HepG2 (cell line): ENCODE data around the gene PADI2. TPM values are rescaled to one million over a fixed set of nuclear protein-coding genes. Genes with fewer than 3 reads are reported as not detected.
A peak's percentile ranks its signal among the peaks of the same experiment; 100 is the strongest.

Experiments
- CEBPG ChIP-seq: IDR thresholded peaks from 2 replicates; pipeline ENCODE4 v1.6.1; 2016
- FOXK1 ChIP-seq: sonication (generic); formaldehyde crosslinking; IDR thresholded peaks from 2 replicates; pipeline ENCODE4 v1.4.0; 2020; ENCODE audit warnings: low read depth, missing genetic modification reagents, borderline replicate concordance
- JUND ChIP-seq: sonication (generic); formaldehyde crosslinking; IDR thresholded peaks from 2 replicates; pipeline ENCODE4 v1.8.0; 2022; ENCODE audit warnings: mild to moderate bottlenecking, missing genetic modification reagents
- KDM5A ChIP-seq: fragments of 200-600 bp; sonication (generic); IDR thresholded peaks from 2 replicates; pipeline ENCODE4 v1.7.0; 2018; ENCODE audit warnings: antibody characterized with exemption, mild to moderate bottlenecking, low read length, borderline replicate concordance
- KDM5B ChIP-seq: sonication (generic); formaldehyde crosslinking; IDR thresholded peaks from 2 replicates; pipeline ENCODE4 v1.4.0; 2020; ENCODE audit warnings: missing genetic modification reagents, mild to moderate bottlenecking, borderline replicate concordance
- MED13 ChIP-seq: sonication (generic); formaldehyde crosslinking; IDR thresholded peaks from 2 replicates; pipeline ENCODE4 v1.5.0; 2020; ENCODE audit warnings: missing genetic modification reagents
- MYC ChIP-seq: sonication (generic); formaldehyde crosslinking; IDR thresholded peaks from 2 replicates; pipeline ENCODE4 v1.9.0; 2021; ENCODE audit warnings: missing genetic modification reagents, borderline replicate concordance
- NAIF1 ChIP-seq: sonication (generic); formaldehyde crosslinking; IDR thresholded peaks from 2 replicates; pipeline ENCODE4 v1.5.0; 2020; ENCODE audit warnings: mild to moderate bottlenecking, missing genetic modification reagents, borderline replicate concordance
- RNF2 ChIP-seq: fragments of 450-650 bp; conservative IDR thresholded peaks from 2 replicates; pipeline ENCODE4 v1.6.1; 2016; ENCODE audit warnings: low read depth
- TBP ChIP-seq: sonication (generic); formaldehyde crosslinking; IDR thresholded peaks from 2 replicates; pipeline ENCODE4 v1.5.0; 2020; ENCODE audit warnings: missing genetic modification reagents
- TOE1 ChIP-seq: sonication (generic); formaldehyde crosslinking; IDR thresholded peaks from 2 replicates; pipeline ENCODE4 v1.4.0; 2020; ENCODE audit warnings: mild to moderate bottlenecking, missing genetic modification reagents
- ZNF10 ChIP-seq: sonication (generic); formaldehyde crosslinking; IDR thresholded peaks from 2 replicates; pipeline ENCODE4 v1.4.0; 2020; ENCODE audit warnings: mild to moderate bottlenecking, low read depth, missing genetic modification reagents, borderline replicate concordance
- ZNF232 ChIP-seq: sonication (generic); formaldehyde crosslinking; IDR thresholded peaks from 2 replicates; pipeline ENCODE4 v1.4.0; 2020; ENCODE audit warnings: missing genetic modification reagents, borderline replicate concordance
- ZNF24 ChIP-seq: fragments of 450-650 bp; IDR thresholded peaks from 2 replicates; pipeline ENCODE4 v1.6.1; 2017; ENCODE audit warnings: antibody characterized with exemption, mild to moderate bottlenecking
- ZNF431 ChIP-seq: sonication (generic); formaldehyde crosslinking; IDR thresholded peaks from 2 replicates; pipeline ENCODE4 v1.9.0; 2022; ENCODE audit warnings: missing genetic modification reagents, low read depth, mild to moderate bottlenecking, borderline replicate concordance
- ZNF614 ChIP-seq: IDR thresholded peaks from 2 replicates; pipeline ENCODE4 v1.6.1; 2018; ENCODE audit warnings: missing biosample characterization, missing genetic modification reagents, inconsistent platforms, borderline replicate concordance
- ZNF619 ChIP-seq: sonication (generic); formaldehyde crosslinking; IDR thresholded peaks from 2 replicates; pipeline ENCODE4 v1.4.0; 2020; ENCODE audit warnings: mild to moderate bottlenecking, missing genetic modification reagents
- polyA plus RNA-seq, 8 experiments: library from polyadenylated mRNA; depleted of rRNA in 3 of 8; stranded (reverse) in 7 of 8; unstranded in 1 of 8; fragments of >200 nt; fragmentation: Illumina TruSeq in 4 of 8; extraction: Trizol in 4 of 8; gene quantifications; 2 replicates each; pipeline versions ENCODE4 v1.2.1 to v1.2.3, GENCODE V29; 2011 to 2016; ENCODE audit warnings: low read depth in 4 of 8, missing spikeins in 1 of 8, mixed read lengths in 1 of 8; ENCODE audit not compliant: insufficient read depth in 1 of 8
- total RNA-seq, 5 experiments: library from RNA; depleted of rRNA; stranded (reverse); fragments of >200 nt; fragmentation: Illumina TruSeq; extraction: Trizol; gene quantifications; 2 replicates each; pipeline ENCODE4 v1.2.3, GENCODE V29; 2016; ENCODE audit warnings: low read depth in 1 of 5
- TF ChIP-seq, protein P1 (sequence below): sonication (generic); formaldehyde crosslinking; IDR thresholded peaks from 2 replicates; pipeline ENCODE4 v1.5.0; 2020; ENCODE audit warnings: missing genetic modification reagents
- TF ChIP-seq, protein P2 (sequence below): sonication (generic); formaldehyde crosslinking; IDR thresholded peaks from 2 replicates; pipeline ENCODE4 v1.4.0; 2020; ENCODE audit warnings: missing genetic modification reagents
- TF ChIP-seq, protein P3 (sequence below): sonication (generic); formaldehyde crosslinking; conservative IDR thresholded peaks from 2 replicates; pipeline ENCODE4 v1.8.0; 2022; ENCODE audit warnings: missing genetic modification reagents

The PADI2 gene
- total and polyA plus RNA-seq, 2 of the 13 experiments (the other 11 are each of a cell fraction or from before 2014, with no cell fraction given) = not detected

DNA sequence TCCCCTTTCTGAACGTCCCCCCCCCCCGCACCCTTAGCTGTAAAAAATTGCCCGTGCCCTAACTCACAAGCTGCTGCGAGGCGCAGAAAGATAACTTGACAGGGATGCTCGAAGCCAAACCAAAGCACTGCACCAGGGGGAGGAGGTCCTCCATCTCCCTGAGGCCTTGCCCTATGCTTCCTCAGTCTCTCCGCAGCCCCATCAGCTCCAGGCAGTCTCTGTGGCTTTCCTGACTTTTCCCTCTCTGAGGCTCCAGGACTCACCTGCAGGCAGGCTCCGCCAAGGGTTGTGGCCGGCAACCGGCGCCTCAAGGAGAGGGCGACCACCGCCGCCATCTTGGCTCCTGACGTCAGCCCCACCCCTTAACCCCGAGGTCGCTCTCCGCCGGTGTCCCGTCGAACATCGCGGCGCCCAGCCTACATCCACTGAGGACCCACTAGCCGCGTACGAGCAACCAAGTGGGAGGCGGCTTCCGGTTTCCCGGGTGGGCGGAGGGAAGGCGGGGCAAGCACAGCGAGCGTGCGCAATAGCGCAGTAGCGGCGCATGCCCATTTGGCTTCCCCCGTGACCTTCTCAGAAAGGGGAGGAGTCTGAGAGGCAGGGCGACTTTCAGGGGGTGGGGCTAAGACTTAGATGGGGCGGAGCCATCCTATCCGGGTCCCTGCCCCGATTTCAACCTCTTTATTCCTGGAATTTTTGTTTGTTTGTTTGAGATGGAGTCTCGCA is 65.4 kb downstream of the PADI2 start, which contains the start of gene SDHB (continued):
- TF ChIP-seq, protein P1, sequence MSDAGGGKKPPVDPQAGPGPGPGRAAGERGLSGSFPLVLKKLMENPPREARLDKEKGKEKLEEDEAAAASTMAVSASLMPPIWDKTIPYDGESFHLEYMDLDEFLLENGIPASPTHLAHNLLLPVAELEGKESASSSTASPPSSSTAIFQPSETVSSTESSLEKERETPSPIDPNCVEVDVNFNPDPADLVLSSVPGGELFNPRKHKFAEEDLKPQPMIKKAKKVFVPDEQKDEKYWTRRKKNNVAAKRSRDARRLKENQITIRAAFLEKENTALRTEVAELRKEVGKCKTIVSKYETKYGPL (CRISPR knock-in tag) = no peak
- TF ChIP-seq ZNF232 (CRISPR knock-in tag) (no peak; the same call in 1 of the 2 replicates), MED13 (CRISPR knock-in tag) (no peak), CEBPG (peak; percentile 41), JUND (CRISPR knock-in tag) (peak; percentile 31; the same call in 1 of the 2 replicates), ZNF431 (CRISPR knock-in tag) (no peak), TOE1 (CRISPR knock-in tag) (no peak), RNF2 (no peak), ZNF614 (peak; percentile 70; the same call in 1 of the 2 replicates), ZNF619 (CRISPR knock-in tag) (no peak), ZNF10 (CRISPR knock-in tag) (no peak), KDM5B (CRISPR knock-in tag) (peak; percentile 23; the same call in 1 of the 2 replicates), NAIF1 (CRISPR knock-in tag) (no peak), TBP (CRISPR knock-in tag) (0 out of 2 replicates have a peak, but pooled peaks have one; percentile 36), FOXK1 (CRISPR knock-in tag) (peak; percentile 76; the same call in 1 of the 2 replicates), KDM5A (peak; percentile 79), ZNF24 (no peak), MYC (CRISPR knock-in tag) (peak; percentile 66; the same call in 1 of the 2 replicates)
- TF ChIP-seq, protein P2, sequence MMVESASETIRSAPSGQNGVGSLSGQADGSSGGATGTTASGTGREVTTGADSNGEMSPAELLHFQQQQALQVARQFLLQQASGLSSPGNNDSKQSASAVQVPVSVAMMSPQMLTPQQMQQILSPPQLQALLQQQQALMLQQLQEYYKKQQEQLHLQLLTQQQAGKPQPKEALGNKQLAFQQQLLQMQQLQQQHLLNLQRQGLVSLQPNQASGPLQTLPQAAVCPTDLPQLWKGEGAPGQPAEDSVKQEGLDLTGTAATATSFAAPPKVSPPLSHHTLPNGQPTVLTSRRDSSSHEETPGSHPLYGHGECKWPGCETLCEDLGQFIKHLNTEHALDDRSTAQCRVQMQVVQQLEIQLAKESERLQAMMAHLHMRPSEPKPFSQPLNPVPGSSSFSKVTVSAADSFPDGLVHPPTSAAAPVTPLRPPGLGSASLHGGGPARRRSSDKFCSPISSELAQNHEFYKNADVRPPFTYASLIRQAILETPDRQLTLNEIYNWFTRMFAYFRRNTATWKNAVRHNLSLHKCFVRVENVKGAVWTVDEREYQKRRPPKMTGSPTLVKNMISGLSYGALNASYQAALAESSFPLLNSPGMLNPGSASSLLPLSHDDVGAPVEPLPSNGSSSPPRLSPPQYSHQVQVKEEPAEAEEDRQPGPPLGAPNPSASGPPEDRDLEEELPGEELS (CRISPR knock-in tag) = 0 out of 2 replicates have a peak, but pooled peaks have one; percentile 5
- TF ChIP-seq, protein P3, sequence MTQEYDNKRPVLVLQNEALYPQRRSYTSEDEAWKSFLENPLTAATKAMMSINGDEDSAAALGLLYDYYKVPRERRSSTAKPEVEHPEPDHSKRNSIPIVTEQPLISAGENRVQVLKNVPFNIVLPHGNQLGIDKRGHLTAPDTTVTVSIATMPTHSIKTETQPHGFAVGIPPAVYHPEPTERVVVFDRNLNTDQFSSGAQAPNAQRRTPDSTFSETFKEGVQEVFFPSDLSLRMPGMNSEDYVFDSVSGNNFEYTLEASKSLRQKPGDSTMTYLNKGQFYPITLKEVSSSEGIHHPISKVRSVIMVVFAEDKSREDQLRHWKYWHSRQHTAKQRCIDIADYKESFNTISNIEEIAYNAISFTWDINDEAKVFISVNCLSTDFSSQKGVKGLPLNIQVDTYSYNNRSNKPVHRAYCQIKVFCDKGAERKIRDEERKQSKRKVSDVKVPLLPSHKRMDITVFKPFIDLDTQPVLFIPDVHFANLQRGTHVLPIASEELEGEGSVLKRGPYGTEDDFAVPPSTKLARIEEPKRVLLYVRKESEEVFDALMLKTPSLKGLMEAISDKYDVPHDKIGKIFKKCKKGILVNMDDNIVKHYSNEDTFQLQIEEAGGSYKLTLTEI (CRISPR knock-in tag) = no peak
